Chondrocyte (in vitro differentiated cells): Measurements from ENCODE around the gene TSHZ2. TPM values are rescaled to one million over a fixed set of nuclear protein-coding genes. Genes with fewer than 3 reads are reported as not detected.

ENCODE experiments used
- DNase-seq: peaks from one replicate; pipeline ENCODE4 v3.0.0; 2021; ENCODE audit warnings: mixed read lengths, low spot score
- H3K27ac Mint-ChIP-seq: one replicate; pipeline ENCODE4 v1.8.0; 2021; ENCODE audit warnings: mild to moderate bottlenecking, moderate library complexity, mixed read lengths; ENCODE audit not compliant: unreplicated experiment
- H3K27me3 Mint-ChIP-seq: 2 replicates; pipeline ENCODE4 v1.8.0; 2021; ENCODE audit warnings: low read depth, mixed read lengths
- H3K36me3 Mint-ChIP-seq: 2 replicates; pipeline ENCODE4 v1.8.0; 2021; ENCODE audit warnings: low read depth, mixed read lengths
- H3K4me1 Mint-ChIP-seq: 2 replicates; pipeline ENCODE4 v1.8.0; 2021; ENCODE audit warnings: low read depth, mild to moderate bottlenecking, mixed read lengths
- H3K4me3 Mint-ChIP-seq: one replicate; pipeline ENCODE4 v1.8.0; 2021; ENCODE audit warnings: mild to moderate bottlenecking, moderate library complexity, mixed read lengths; ENCODE audit not compliant: unreplicated experiment
- H3K9me3 Mint-ChIP-seq: 2 replicates; pipeline ENCODE4 v1.8.0; 2021; ENCODE audit warnings: low read depth, mixed read lengths
- CTCF ChIP-seq: fragments of 200-600 bp; sonication (generic); IDR thresholded peaks from 2 replicates; pipeline ENCODE4 v1.5.0; 2021; ENCODE audit warnings: antibody characterized with exemption, mild to moderate bottlenecking, moderate library complexity
- total RNA-seq: library from RNA; stranded (reverse); gene quantifications from 3 replicates; pipeline ENCODE4 v1.2.1, GENCODE V29; 2021

The TSHZ2 gene
- total RNA-seq, 1 donor from 2014 or later: 0.37 TPM

- no peak for DNase-seq
- H3K27ac Mint-ChIP-seq: no peak overlapping the region
- H3K4me3 Mint-ChIP-seq: no peak overlapping the region
- no peaks in the 10 kb centered on the region for H3K27me3 Mint-ChIP-seq
- TF ChIP-seq CTCF: no peak
- peaks cover 3% of the 10 kb centered on the region for H3K9me3 Mint-ChIP-seq
- H3K36me3 Mint-ChIP-seq: no peaks in the 10 kb centered on the region
- no peaks in the 10 kb centered on the region for H3K4me1 Mint-ChIP-seq
These were observed 417.6 kb downstream of the TSHZ2 start for GRCh38 chr20:53389516-53390300.

GRCh38 chr20:53390770-53391169 is 418.6 kb downstream of the TSHZ2 start:
- H3K27ac Mint-ChIP-seq: no peak overlapping the region
- H3K27me3 Mint-ChIP-seq: no peaks in the 10 kb centered on the region
- TF ChIP-seq CTCF: no peak
- H3K36me3 Mint-ChIP-seq: no peaks in the 10 kb centered on the region
- H3K9me3 Mint-ChIP-seq: peaks cover 3% of the 10 kb centered on the region
- H3K4me3 Mint-ChIP-seq: no peak overlapping the region
- DNase-seq: no peak
- no peaks in the 10 kb centered on the region for H3K4me1 Mint-ChIP-seq

- Mint-ChIP-seq H3K9me3 (peaks cover 3% of the 10 kb centered on the region), H3K4me1 (no peaks in the 10 kb centered on the region), H3K27ac (no peak overlapping the region), H3K27me3 (no peaks in the 10 kb centered on the region), H3K4me3 (no peak overlapping the region), H3K36me3 (no peaks in the 10 kb centered on the region)
- DNase-seq: no peak
- no peak for TF ChIP-seq CTCF
These were observed 422.3 kb downstream of the TSHZ2 start for GRCh38 chr20:53394433-53394832.

GRCh38 chr20:53395188-53395923 is 423.2 kb downstream of the TSHZ2 start:
- no peak for TF ChIP-seq CTCF
- no peaks in the 10 kb centered on the region for H3K4me1 Mint-ChIP-seq
- no peaks in the 10 kb centered on the region for H3K36me3 Mint-ChIP-seq
- no peak overlapping the region for H3K27ac Mint-ChIP-seq
- peaks cover under 1% of the 10 kb centered on the region for H3K27me3 Mint-ChIP-seq
- no peak overlapping the region for H3K4me3 Mint-ChIP-seq
- DNase-seq: no peak
- H3K9me3 Mint-ChIP-seq: peaks cover 3% of the 10 kb centered on the region

GRCh38 chr20:53399083-53399482 is 426.9 kb downstream of the TSHZ2 start:
- no peak for DNase-seq
- Mint-ChIP-seq H3K9me3 (peaks cover 5% of the 10 kb centered on the region), H3K4me1 (no peaks in the 10 kb centered on the region), H3K36me3 (no peaks in the 10 kb centered on the region), H3K27ac (no peak overlapping the region), H3K27me3 (peaks cover 4% of the 10 kb centered on the region), H3K4me3 (no peak overlapping the region)
- no peak for TF ChIP-seq CTCF
